IMR-90 (cell line): ENCODE measurements around the gene MAML2. TPM values are rescaled to one million over a fixed set of nuclear protein-coding genes. Genes with fewer than 3 reads are reported as not detected.
A peak's percentile ranks its signal among the peaks of the same experiment; 100 is the strongest.

ENCODE experiments used
- ATAC-seq: fragments of 200-7000 bp; cut with Tn5 transposase; 2 replicates; pipeline ENCODE4 v1.9.1; 2020; ENCODE audit warnings: low read depth, mild to moderate bottlenecking, moderate library complexity
- BruUV-seq: library from RNA; stranded (reverse); fragments of 400-500 nt; replicated peaks from 2 replicates; lab custom pipeline; 2021; lab: Mats Ljungman, UMichigan
- CTCF ChIA-PET: fragments of 300-600 bp; formaldehyde crosslinking; extraction: SDS; loops from one replicate; lab custom pipeline; 2021; ENCODE audit warnings: antibody characterized with exemption; lab: Yijun Ruan, JAX
- POLR2A ChIA-PET: fragments of 300-600 bp; sonication (Branson Sonifier 250); formaldehyde crosslinking; loops from one replicate; lab custom pipeline; 2022; ENCODE audit warnings: antibody characterized with exemption; ENCODE audit not compliant: unreplicated experiment; lab: Charles Lee
- DNase-seq: peaks from one replicate; pipeline ENCODE4 v3.0.0; 2013
- H2AFZ ChIP-seq: replicated peaks from 2 replicates; pipeline ENCODE3; 2013; ENCODE audit warnings: low read length, mild to moderate bottlenecking; ENCODE audit not compliant: poor library complexity
- H2AK5ac ChIP-seq: 2 replicates; pipeline ENCODE4 v1.6.1; 2013; ENCODE audit warnings: low read depth, low read length, inconsistent platforms
- H2AK9ac ChIP-seq: replicated peaks from 2 replicates; pipeline ENCODE3; 2013; ENCODE audit warnings: mild to moderate bottlenecking, low read depth, low read length, moderate library complexity; ENCODE audit not compliant: poor library complexity
- H2BK120ac ChIP-seq: 2 replicates; pipeline ENCODE4 v1.6.1; 2013; ENCODE audit warnings: low read depth, low read length, inconsistent platforms
- H2BK15ac ChIP-seq: 3 replicates; pipeline ENCODE4 v1.6.1; 2013; ENCODE audit warnings: low read depth, low read length, inconsistent platforms
- H2BK20ac ChIP-seq: 2 replicates; pipeline ENCODE4 v1.6.1; 2013; ENCODE audit warnings: low read depth, mild to moderate bottlenecking, inconsistent platforms, low read length, moderate library complexity
- H2BK5ac ChIP-seq: 2 replicates; pipeline ENCODE4 v1.6.1; 2013; ENCODE audit warnings: mild to moderate bottlenecking, low read depth, low read length, inconsistent platforms; ENCODE audit not compliant: poor library complexity, severe bottlenecking
- H3K14ac ChIP-seq: replicated peaks from 2 replicates; pipeline ENCODE4 v1.6.1; 2013; ENCODE audit warnings: low read depth, low read length, inconsistent platforms
- H3K18ac ChIP-seq: 2 replicates; pipeline ENCODE4 v1.6.1; 2013; ENCODE audit warnings: low read depth, low read length, control low read depth
- H3K23ac ChIP-seq: 2 replicates; pipeline ENCODE4 v1.6.1; 2013; ENCODE audit warnings: low read depth, low read length, inconsistent platforms
- H3K27ac ChIP-seq: 2 replicates; pipeline ENCODE4 v1.5.1; 2013; ENCODE audit warnings: mild to moderate bottlenecking, control low read depth, low read length; ENCODE audit not compliant: insufficient read depth
- H3K27me3 ChIP-seq: 2 replicates; pipeline ENCODE4 v1.6.1; 2013; ENCODE audit warnings: low read length; ENCODE audit not compliant: control insufficient read depth, insufficient read depth
- H3K36me3 ChIP-seq: 2 replicates; pipeline ENCODE4 v1.6.1; 2013; ENCODE audit warnings: low read length, mixed read lengths; ENCODE audit not compliant: control insufficient read depth, insufficient read depth
- H3K4ac ChIP-seq: 2 replicates; pipeline ENCODE4 v1.6.1; 2013; ENCODE audit warnings: low read depth, low read length, inconsistent platforms
- H3K4me1 ChIP-seq: 2 replicates; pipeline ENCODE4 v1.6.1; 2013; ENCODE audit warnings: low read length, mixed read lengths; ENCODE audit not compliant: control insufficient read depth, insufficient read depth
- H3K4me2 ChIP-seq: 2 replicates; pipeline ENCODE4 v1.6.1; 2013; ENCODE audit warnings: low read depth, mild to moderate bottlenecking, control low read depth, low read length, moderate library complexity
- H3K4me3 ChIP-seq: 2 replicates; pipeline ENCODE4 v1.5.1; 2013; ENCODE audit warnings: low read depth, mild to moderate bottlenecking, control low read depth, low read length, moderate library complexity; ENCODE audit not compliant: insufficient read depth
- H3K56ac ChIP-seq: 2 replicates; pipeline ENCODE4 v1.6.1; 2013; ENCODE audit warnings: low read length, inconsistent platforms; ENCODE audit not compliant: insufficient read depth; ENCODE audit errors: extremely low read depth
- H3K79me1 ChIP-seq, 2 experiments: 2 replicates each; pipeline ENCODE4 v1.6.1; 2013; ENCODE audit warnings: low read length in 2 of 2, inconsistent platforms in 1 of 2, low read depth in 1 of 2
- H3K9ac ChIP-seq: 2 replicates; pipeline ENCODE4 v1.6.1; 2013; ENCODE audit warnings: low read depth, low read length, control low read depth
- H3K9me1 ChIP-seq: 2 replicates; pipeline ENCODE4 v1.6.1; 2013; ENCODE audit warnings: low read length, inconsistent platforms; ENCODE audit not compliant: insufficient read depth
- H3K9me3 ChIP-seq: 2 replicates; pipeline ENCODE4 v1.6.1; 2013; ENCODE audit warnings: low read length; ENCODE audit not compliant: control insufficient read depth, insufficient read depth
- H4K20me1 ChIP-seq: 2 replicates; pipeline ENCODE4 v1.6.1; 2013; ENCODE audit warnings: low read length, inconsistent platforms; ENCODE audit not compliant: insufficient read depth
- H4K5ac ChIP-seq: 2 replicates; pipeline ENCODE4 v1.6.1; 2013; ENCODE audit warnings: mild to moderate bottlenecking, low read depth, low read length, control low read depth
- H4K8ac ChIP-seq, 2 experiments: 2 replicates each; pipeline ENCODE4 v1.6.1; 2013; ENCODE audit warnings: low read depth in 2 of 2, low read length in 2 of 2, control low read depth in 1 of 2, inconsistent platforms in 1 of 2
- H4K91ac ChIP-seq: 2 replicates; pipeline ENCODE4 v1.6.1; 2013; ENCODE audit warnings: low read depth, low read length, inconsistent platforms; ENCODE audit not compliant: insufficient read depth
- CEBPB ChIP-seq: IDR thresholded peaks from 2 replicates; pipeline ENCODE4 v1.6.1; 2012; ENCODE audit warnings: low read depth, low read length, improper control_type of control experiment
- CHD1 ChIP-seq: IDR thresholded peaks from 2 replicates; pipeline ENCODE4 v1.6.1; 2012; ENCODE audit warnings: low read depth, low read length, improper control_type of control experiment
- CTCF ChIP-seq: conservative IDR thresholded peaks from 2 replicates; pipeline ENCODE4 v1.5.1; 2012; ENCODE audit warnings: mild to moderate bottlenecking, low read depth, low read length, improper control_type of control experiment
- FOS ChIP-seq: fragments of 150-350 bp; IDR thresholded peaks from 2 replicates; pipeline ENCODE4 v1.6.1; 2016; ENCODE audit warnings: low read depth, low read length
- MAZ ChIP-seq: IDR thresholded peaks from 2 replicates; pipeline ENCODE4 v1.6.1; 2012; ENCODE audit warnings: low read depth, mild to moderate bottlenecking, low read length, improper control_type of control experiment, moderate library complexity, borderline replicate concordance
- MXI1 ChIP-seq: IDR thresholded peaks from 2 replicates; pipeline ENCODE4 v1.6.1; 2012; ENCODE audit warnings: low read depth, mild to moderate bottlenecking, low read length, moderate library complexity, borderline replicate concordance
- NFE2L2 ChIP-seq: fragments of 150-350 bp; IDR thresholded peaks from 2 replicates; pipeline ENCODE4 v1.6.1; 2016; ENCODE audit warnings: low read depth, mild to moderate bottlenecking, low read length
- RAD21 ChIP-seq: IDR thresholded peaks from 2 replicates; pipeline ENCODE4 v1.6.1; 2012; ENCODE audit warnings: low read length, improper control_type of control experiment
- RFX5 ChIP-seq: IDR thresholded peaks from 2 replicates; pipeline ENCODE4 v1.8.0; 2012; ENCODE audit warnings: low read depth, mild to moderate bottlenecking, low read length, moderate library complexity
- SMC3 ChIP-seq: fragments of 150-350 bp; IDR thresholded peaks from 2 replicates; pipeline ENCODE4 v1.6.1; 2016; ENCODE audit warnings: low read depth, mild to moderate bottlenecking, antibody characterized with exemption, low read length, moderate library complexity
- USF2 ChIP-seq: fragments of 150-350 bp; IDR thresholded peaks from 2 replicates; pipeline ENCODE4 v1.6.1; 2017; ENCODE audit warnings: mild to moderate bottlenecking, antibody characterized with exemption, low read length, low read depth
- WGBS, 2 experiments: methylation state at CpG; one replicate each; pipeline versions ENCODE4 v1.1.5 to v1.1.7; 2013; ENCODE audit warnings: missing lambda C conversion rate in 2 of 2; ENCODE audit not compliant: insufficient read length in 1 of 2; ENCODE audit errors: extremely low coverage in 2 of 2; 5-methylcytosine and 5-hydroxymethylcytosine counted together
- dilution Hi-C: fragments of 300-500 bp; cut with HindIII; formaldehyde crosslinking; loops from one replicate; pipeline ENCODE4 v1.14.3; 2018; ENCODE audit warnings: low sequenced_read_pairs; ENCODE audit not compliant: unreplicated experiment
- in situ Hi-C: fragments of 300-500 bp; cut with MboI; formaldehyde crosslinking; loops from 3 replicates; pipeline ENCODE4 v1.14.3; 2019; ENCODE audit warnings: low sequenced_read_pairs, inconsistent platforms, mixed read lengths
- intact Hi-C: fragments of 100-400 bp; cut with micrococcal nuclease; formaldehyde crosslinking; loops from 2 replicates; pipeline ENCODE4 v1.10.0; 2022
- polyA plus RNA-seq, 3 experiments: library from polyadenylated mRNA; depleted of rRNA; stranded (reverse); fragments of >200 nt; gene quantifications; 2 replicates each; pipeline ENCODE4 v1.2.3, GENCODE V29; 2012; ENCODE audit warnings: low replicate concordance in 1 of 3
- total RNA-seq: library from RNA; depleted of rRNA; stranded (reverse); fragments of >200 nt; gene quantifications from 2 replicates; pipeline ENCODE4 v1.2.3, GENCODE V29; 2012

MAML2 gene
- total and polyA plus RNA-seq, 2 of the 4 experiments (the other 2 are of a cell fraction) = 15.0 to 19.5 TPM

GRCh38 chr11:96061069-96061468 is 281.9 kb downstream of the MAML2 start:
- CTCF ChIA-PET = interaction anchor here (0.7 to 0.9 kb wide), 2 partner anchors 11 to 52 kb away, joined by 3 read pairs; no protein-coding TSS in a partner anchor
- peaks cover 5% of the 10 kb centered on the region for H3K9me1 ChIP-seq
- H3K79me1 ChIP-seq = peaks cover 19 to 54% of the 10 kb centered on the region in 2 experiments
- no peak overlapping the region for H3K4ac ChIP-seq
- H3K23ac ChIP-seq = no peak overlapping the region
- no peak overlapping the region for H3K14ac ChIP-seq
- no peak overlapping the region for H2BK5ac ChIP-seq
- dilution Hi-C loops (no loop called here), in situ Hi-C loops (no loop called here), intact Hi-C loops (no loop called here)
- no peak overlapping the region for H2BK20ac ChIP-seq
- H3K4me2 ChIP-seq = peak overlapping the region; percentile 17; the same call in 1 of the 2 replicates
- peaks cover 3% of the 10 kb centered on the region; the same call in 1 of the 2 replicates for H4K20me1 ChIP-seq
- H4K5ac ChIP-seq = no peak overlapping the region; the same call in 1 of the 2 replicates
- H4K8ac ChIP-seq = no peak overlapping the region
- no peak overlapping the region for H3K56ac ChIP-seq
- H2BK15ac ChIP-seq = no peak overlapping the region
- no CpG with 5 or more reads among the region's 2 CpGs for WGBS, 2 experiments
- no peak overlapping the region for H3K9ac ChIP-seq
- no TSS peak for BruUV-seq
- no peak overlapping the region for H2AK9ac ChIP-seq
- H4K91ac ChIP-seq = no peak overlapping the region
- H3K36me3 ChIP-seq = no peaks in the 10 kb centered on the region; the same call in 1 of the 2 replicates
- H3K18ac ChIP-seq = no peak overlapping the region
- TF ChIP-seq NFE2L2 = no peak
- TF ChIP-seq USF2 = no peak
- no peak for TF ChIP-seq CTCF
- TF ChIP-seq RFX5 = no peak
- no peak for TF ChIP-seq SMC3
- TF ChIP-seq MAZ = no peak
- no peak for TF ChIP-seq RAD21
- TF ChIP-seq FOS = no peak
- TF ChIP-seq MXI1 = no peak
- TF ChIP-seq CHD1 = no peak
- TF ChIP-seq CEBPB = no peak
- no peak overlapping the region for H2AFZ ChIP-seq
- DNase-seq (no peak), ATAC-seq (peak; percentile 12; the same call in 1 of the 2 replicates)
- H2AK5ac ChIP-seq = peak overlapping the region; percentile 27; the same call in 1 of the 2 replicates
- no peak overlapping the region for H2BK120ac ChIP-seq
- POLR2A ChIA-PET = no interaction called here
- H3K4me1 ChIP-seq = peaks cover 19% of the 10 kb centered on the region
- no peak overlapping the region for H3K4me3 ChIP-seq
- no peaks in the 10 kb centered on the region for H3K27me3 ChIP-seq
- H3K27ac ChIP-seq = no peak overlapping the region
- H3K9me3 ChIP-seq = no peaks in the 10 kb centered on the region
